SK-N-MC (cell line): ENCODE results near the gene MOB3C.

ENCODE experiments used
- EZH2 ChIP-seq: fragments of 200-600 bp; sonication (generic); IDR thresholded peaks from one replicate; pipeline ENCODE4 v1.6.1; 2017; ENCODE audit warnings: antibody characterized with exemption
- POLR2AphosphoS5 ChIP-seq: IDR thresholded peaks from 2 replicates; pipeline ENCODE4 v1.6.1; 2012; ENCODE audit warnings: mild to moderate bottlenecking, low read depth, low read length, borderline replicate concordance

GRCh38 chr1:46617833-46618232 is 1.2 kb upstream of the MOB3C start:
- TF ChIP-seq EZH2 (no peak), POLR2AphosphoS5 (no peak)
